GM18868 (cell line): ENCODE data around the gene APOM.
A peak's percentile ranks its signal among the peaks of the same experiment; 100 is the strongest.

Experiments used
- ATAC-seq: cut with Tn5 transposase; IDR thresholded peaks from one replicate; pipeline ENCODE4 v1.9.1; 2021; ENCODE audit warnings: mild to moderate bottlenecking, moderate library complexity; ENCODE audit not compliant: unreplicated experiment

Gene APOM

GRCh38 chr6:31657406-31658157 is 1.9 kb downstream of the APOM start:
- ATAC-seq, result no peak

- no peak for ATAC-seq
These were observed 2.5 kb downstream of the APOM start for GRCh38 chr6:31658158-31658688.

GRCh38 chr6:31658983-31659648 is 3.4 kb downstream of the APOM start:
- ATAC-seq, result no peak

GRCh38 chr6:31659649-31660380 is 4.1 kb downstream of the APOM start:
- ATAC-seq, result no peak

GRCh38 chr6:31660381-31661261 is 4.9 kb downstream of the APOM start, which contains the start of gene C6orf47:
Gene C6orf47 (minus strand): TSS chr6:31660778. CDS start chr6:31659947, 831 bp downstream.
- ATAC-seq, result peak; percentile 62

- no peak for ATAC-seq
These were observed 5.8 kb downstream of the APOM start for GRCh38 chr6:31661262-31662123.

GRCh38 chr6:31662124-31662723 is 6.5 kb downstream of the APOM start:
- ATAC-seq, result no peak

GRCh38 chr6:31663126-31663960 is 7.6 kb downstream of the APOM start:
- no peak for ATAC-seq

GRCh38 chr6:31663961-31664789 is 8.5 kb downstream of the APOM start:
- no peak for ATAC-seq

GRCh38 chr6:31664790-31665500 is 9.3 kb downstream of the APOM start, which contains the start of gene GPANK1:
Gene GPANK1 (minus strand): TSS chr6:31664997. CDS start chr6:31664478, 519 bp downstream.
- peak; percentile 31 for ATAC-seq

- ATAC-seq, result peak; percentile 74
These were observed 10.0 kb downstream of the APOM start, which contains the start of gene CSNK2B for GRCh38 chr6:31665501-31666336. Gene CSNK2B (plus strand): TSS chr6:31666080. CDS start chr6:31666832, 752 bp downstream.

- no peak for ATAC-seq
These were observed 10.8 kb downstream of the APOM start for GRCh38 chr6:31666337-31666965.

GRCh38 chr6:31669676-31670075 is 14.0 kb downstream of the APOM start, which contains the start of gene LY6G5B:
Gene LY6G5B (plus strand): TSS chr6:31669976. CDS start chr6:31670951, 975 bp downstream.
- no peak for ATAC-seq

GRCh38 chr6:31676322-31676903 is 20.7 kb downstream of the APOM start:
- ATAC-seq, result no peak

GRCh38 chr6:31676904-31677303 is 21.2 kb downstream of the APOM start:
- no peak for ATAC-seq
